H1 (cell line): ENCODE data around the gene GP1BB. TPM values are rescaled to one million over a fixed set of nuclear protein-coding genes. Genes with fewer than 3 reads are reported as not detected.

Source experiments
- MAFK ChIP-seq: IDR thresholded peaks from 2 replicates; pipeline ENCODE4 v1.6.1; 2012; ENCODE audit warnings: low read depth, mild to moderate bottlenecking, improper control_type of control experiment, low read length
- TEAD4 ChIP-seq: IDR thresholded peaks from 2 replicates; pipeline ENCODE4 v1.6.1; 2012; ENCODE audit warnings: low read depth, low read length, inconsistent platforms, mixed read lengths
- polyA plus RNA-seq, 7 experiments: library from polyadenylated mRNA; depleted of rRNA in 3 of 7; stranded (reverse) in 5 of 7; unstranded in 2 of 7; fragments of >200 nt in 5 of 7; fragments of 200-250 nt in 2 of 7; gene quantifications; 1 replicate in 5 of 7; 2 replicates in 1 of 7; 4 replicates in 1 of 7; pipeline versions ENCODE4 v1.2.1 to v1.2.3, GENCODE V29; 2011 to 2013; ENCODE audit warnings: missing spikeins in 2 of 7, mixed read lengths in 2 of 7
- total RNA-seq: library from RNA; stranded (reverse); fragmentation: NEBNext Ultra II Directional; extraction: Animal tissue kit (Norgen Biotek cat#: 25700); gene quantifications from 2 replicates; pipeline ENCODE4 v1.2.1, GENCODE V29; 2021

The GP1BB gene
- total and polyA plus RNA-seq, 2 of the 8 experiments (the other 6 are each of a cell fraction or from before 2014, with no cell fraction given) = 0.36 TPM; not detected in 1

DNA sequence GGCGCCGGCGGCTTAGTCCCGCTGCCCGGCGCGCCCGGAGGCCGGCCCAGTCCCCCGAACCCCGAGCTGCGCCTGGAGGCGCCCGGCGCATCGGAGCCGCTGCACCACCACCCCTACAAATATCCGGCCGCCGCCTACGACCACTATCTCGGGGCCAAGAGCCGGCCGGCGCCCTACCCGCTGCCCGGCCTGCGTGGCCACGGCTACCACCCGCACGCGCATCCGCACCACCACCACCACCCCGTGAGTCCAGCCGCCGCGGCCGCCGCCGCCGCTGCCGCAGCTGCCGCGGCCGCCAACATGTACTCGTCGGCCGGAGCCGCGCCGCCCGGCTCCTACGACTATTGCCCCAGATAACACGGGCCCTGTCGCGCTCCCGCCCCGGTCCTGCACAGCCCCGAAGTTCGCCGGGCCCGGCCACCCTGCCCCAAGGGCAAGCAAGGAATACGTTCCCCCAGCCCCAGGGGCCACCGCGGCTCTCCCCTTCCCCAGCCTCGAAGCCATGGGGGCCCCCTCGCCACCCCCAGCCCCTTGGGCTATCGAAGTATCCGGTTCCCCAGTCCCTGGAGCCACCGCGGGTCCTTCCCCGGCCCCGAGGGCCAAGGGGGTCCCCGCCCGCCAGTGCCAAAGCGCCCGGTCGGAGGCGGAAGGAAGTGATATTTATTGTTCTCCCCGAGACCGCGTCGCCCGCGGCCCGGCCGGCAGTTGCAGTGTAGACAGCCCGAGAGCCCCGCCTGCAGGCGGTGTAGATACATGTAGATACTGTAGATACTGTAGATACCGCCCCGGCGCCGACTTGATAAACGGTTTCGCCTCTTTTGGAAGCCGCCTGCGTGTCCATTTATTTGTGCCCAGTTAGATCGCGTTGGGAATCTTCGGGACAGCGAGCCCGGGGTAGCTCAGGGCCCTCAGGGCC, 43.4 kb downstream of the GP1BB start (continued):
- TF ChIP-seq TEAD4 (no peak), MAFK (no peak)
